Metanephros (tissue), 1 donor: ENCODE results near the gene E2F8. TPM values are rescaled to one million over a fixed set of nuclear protein-coding genes. Genes with fewer than 3 reads are reported as not detected.

Experiments used
- total RNA-seq: library from RNA; depleted of rRNA; stranded (reverse); fragments of >200 nt; gene quantifications from one replicate; pipeline ENCODE4 v1.2.3, GENCODE V29; 2014

E2F8 gene
- 6.4 TPM for total RNA-seq

GRCh38 chr11:19240420-19241259 lies at the start of gene E2F8:
TSS of gene E2F8 (minus strand) at chr11:19240945. CDS start at chr11:19240121, 824 bp downstream.

GRCh38 chr11:19201737-19202605 lies 38.8 kb downstream of the E2F8 start, which contains the start of gene CSRP3:
TSS of gene CSRP3 (minus strand) at chr11:19201983. CDS start at chr11:19192448, 9,535 bp downstream.

Other genes with a start within 250 kb of the E2F8 start
- gene MRGPRX2, start 180.2 kb downstream of the E2F8 start, total RNA-seq: not detected
- 14.9 TPM for gene ZDHHC13, start 123.8 kb downstream of the E2F8 start, total RNA-seq
- 84.4 TPM for gene CSRP3, start 39.0 kb downstream of the E2F8 start, total RNA-seq